ENCODE data around the gene ALKBH3.

DNA sequence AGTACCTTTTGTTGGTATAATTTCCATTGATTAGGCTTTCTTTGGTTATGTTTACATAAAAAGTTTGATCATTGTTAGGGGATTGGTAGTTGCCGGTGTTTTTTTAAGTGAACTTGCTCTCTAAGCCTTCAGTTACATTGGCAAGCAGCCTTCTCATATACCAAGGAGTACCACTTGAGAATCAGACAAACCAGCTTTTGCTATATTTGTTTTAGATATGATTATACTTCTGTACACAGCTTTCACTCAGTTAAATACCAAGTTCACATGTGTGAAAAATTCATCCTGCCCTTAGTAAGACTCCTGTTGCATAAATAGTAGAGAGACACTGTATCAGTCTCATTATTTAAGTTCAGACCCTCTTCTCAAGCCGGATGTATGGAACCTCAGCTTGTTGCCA is 22.4 kb downstream of the ALKBH3 start:
- TF ChIP-seq CTCF (IDR thresholded peaks at IDR 0.05) (no peak), EZH2 (IDR thresholded peaks at IDR 0.05) (no peak)
